Smooth muscle cell (in vitro differentiated cells): ENCODE data around the gene HLA-DQB2. TPM values are rescaled to one million over a fixed set of nuclear protein-coding genes. Genes with fewer than 3 reads are reported as not detected.

Experiments used
- DNase-seq: peaks from one replicate; lab custom pipeline; 2025; ENCODE audit not compliant: unreplicated experiment; lab: John Stamatoyannopoulos, UW
- H2AFZ ChIP-seq: fragments of 200-600 bp; sonication (generic); 2 replicates; pipeline ENCODE4 v1.6.0; 2016; ENCODE audit warnings: antibody characterized with exemption, low read depth, mild to moderate bottlenecking
- H3F3A ChIP-seq: fragments of 200-600 bp; sonication (generic); 2 replicates; pipeline ENCODE4 v1.6.0; 2017; ENCODE audit warnings: antibody characterized with exemption, low read depth
- H3K27ac ChIP-seq: fragments of 200-600 bp; sonication (generic); 2 replicates; pipeline ENCODE4 v1.5.1; 2016; ENCODE audit warnings: low read depth, mild to moderate bottlenecking
- H3K27me3 ChIP-seq: fragments of 200-600 bp; sonication (generic); 2 replicates; pipeline ENCODE4 v1.6.1; 2016; ENCODE audit warnings: low read depth, mild to moderate bottlenecking
- H3K36me3 ChIP-seq: fragments of 200-600 bp; sonication (generic); 2 replicates; pipeline ENCODE4 v1.5.1; 2016; ENCODE audit warnings: low read depth
- H3K4me1 ChIP-seq: fragments of 200-600 bp; sonication (generic); 2 replicates; pipeline ENCODE4 v1.5.1; 2016; ENCODE audit warnings: low read depth
- H3K4me2 ChIP-seq: fragments of 200-600 bp; sonication (generic); 2 replicates; pipeline ENCODE4 v1.6.0; 2016; ENCODE audit warnings: mild to moderate bottlenecking
- H3K4me3 ChIP-seq: fragments of 200-600 bp; sonication (generic); 2 replicates; pipeline ENCODE4 v1.5.1; 2016; ENCODE audit warnings: mild to moderate bottlenecking
- H3K79me2 ChIP-seq: fragments of 200-600 bp; sonication (generic); 2 replicates; pipeline ENCODE4 v1.6.0; 2016; ENCODE audit warnings: low read depth, mild to moderate bottlenecking
- H3K9ac ChIP-seq: fragments of 200-600 bp; sonication (generic); 2 replicates; pipeline ENCODE4 v1.6.0; 2016; ENCODE audit warnings: low read depth
- H3K9me3 ChIP-seq: fragments of 200-600 bp; sonication (generic); replicated peaks from 2 replicates; pipeline ENCODE4 v1.5.1; 2016; ENCODE audit warnings: low read depth
- H4K20me1 ChIP-seq: fragments of 200-600 bp; sonication (generic); 2 replicates; pipeline ENCODE4 v1.6.0; 2016; ENCODE audit warnings: low read depth
- CTCF ChIP-seq: fragments of 200-600 bp; sonication (generic); IDR thresholded peaks from 2 replicates; pipeline ENCODE4 v1.5.1; 2017; ENCODE audit warnings: borderline replicate concordance, mild to moderate bottlenecking, antibody characterized with exemption; ENCODE audit not compliant: insufficient read depth, poor library complexity, severe bottlenecking
- microRNA-seq: library from miRNA; unstranded; fragments of <30 nt; microRNA quantifications from one replicate; pipeline ENCODE4, GENCODE V29; 2016; ENCODE audit warnings: borderline number of aligned reads
- polyA plus RNA-seq: library from polyadenylated mRNA; unstranded; fragments of >200 nt; fragmentation: Nextera tagmentation; extraction: Ambion mirVana; gene quantifications from 2 replicates; pipeline ENCODE4 v1.2.1, GENCODE V29; 2016
- small RNA-seq: library from RNA; depleted of rRNA; stranded (forward); fragments of <200 nt; gene quantifications from one replicate; pipeline ENCODE3, GENCODE V24; 2014
- total RNA-seq: library from RNA; depleted of rRNA; stranded (reverse); fragments of >200 nt; gene quantifications from 2 replicates; pipeline ENCODE4 v1.2.3, GENCODE V29; 2014

HLA-DQB2 gene
- total and polyA plus RNA-seq, 2 experiments from 2014 or later: not detected

DNA sequence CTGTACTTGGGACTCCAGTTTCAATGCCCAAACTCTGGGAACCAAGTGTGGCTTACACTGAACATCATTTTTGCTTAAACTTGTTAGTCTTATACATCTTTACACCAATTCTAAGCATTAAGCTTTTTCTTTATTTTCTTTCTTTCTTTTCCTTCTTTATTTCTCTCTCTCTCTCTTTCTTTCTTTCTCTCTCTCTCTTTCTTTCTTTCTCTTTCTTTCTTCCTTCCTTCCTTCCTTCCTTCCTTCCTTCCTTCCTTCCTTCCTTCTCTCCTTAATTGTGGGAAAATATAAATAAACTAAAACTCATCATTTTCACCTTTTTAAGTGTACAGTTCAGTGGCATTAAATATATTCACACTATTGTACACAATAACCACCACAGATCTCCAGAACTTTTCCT, 53.7 kb downstream of the HLA-DQB2 start:
- Histone ChIP-seq H2AFZ (no peak overlapping the region), H3K27ac (no peak overlapping the region), H3K9ac (no peak overlapping the region), H3K79me2 (no peaks in the 10 kb centered on the region), H3K36me3 (no peaks in the 10 kb centered on the region), H3K4me3 (no peak overlapping the region), H3K4me1 (no peaks in the 10 kb centered on the region), H3K27me3 (no peaks in the 10 kb centered on the region), H3F3A (no peaks in the 10 kb centered on the region), H4K20me1 (no peaks in the 10 kb centered on the region), H3K9me3 (no peaks in the 10 kb centered on the region), H3K4me2 (no peak overlapping the region)
- no peak for TF ChIP-seq CTCF
- DNase-seq: no peak

Small RNAs within 50 kb of the gene (microRNA-seq; reads per million reads assigned to microRNA genes)
- not detected for gene MIR3135B

Small RNAs within 50 kb of the gene (small RNA-seq; reads per million reads assigned to genes)
- gene MIR3135B: not detected

Other genes with a start within 250 kb of the HLA-DQB2 start
- 7.8 and 10.4 TPM in 2 replicates for gene HLA-DRB5, start 233.2 kb downstream of the HLA-DQB2 start, total RNA-seq
- gene HLA-DRB5, start 233.2 kb downstream of the HLA-DQB2 start, polyA plus RNA-seq: 7.9 and 32.0 TPM in 2 replicates
- gene HLA-DRB1, start 173.7 kb downstream of the HLA-DQB2 start, total RNA-seq: 22.4 and 32.9 TPM in 2 replicates
- 28.5 and 82.4 TPM in 2 replicates for gene HLA-DRB1, start 173.7 kb downstream of the HLA-DQB2 start, polyA plus RNA-seq
- 1.0 TPM in 1 of 2 replicates, not detected in the other for gene HLA-DQA1, start 126.1 kb downstream of the HLA-DQB2 start, total RNA-seq
- not detected in 2 replicates for gene HLA-DQA1, start 126.1 kb downstream of the HLA-DQB2 start, polyA plus RNA-seq
- 6.5 and 6.6 TPM in 2 replicates for gene HLA-DQB1, start 96.9 kb downstream of the HLA-DQB2 start, total RNA-seq
- 8.7 and 28.0 TPM in 2 replicates for gene HLA-DQB1, start 96.9 kb downstream of the HLA-DQB2 start, polyA plus RNA-seq
- not detected in 2 replicates for gene HLA-DQA2, start 22.1 kb downstream of the HLA-DQB2 start, total RNA-seq
- gene HLA-DQA2, start 22.1 kb downstream of the HLA-DQB2 start, polyA plus RNA-seq: not detected in 2 replicates
- gene HLA-DOB, start 53.5 kb upstream of the HLA-DQB2 start, total RNA-seq: 0.09 and 1.4 TPM in 2 replicates
- gene HLA-DOB, start 53.5 kb upstream of the HLA-DQB2 start, polyA plus RNA-seq: not detected in 2 replicates
- gene TAP2, start 75.2 kb upstream of the HLA-DQB2 start, total RNA-seq: 5.3 and 6.1 TPM in 2 replicates
- 0.40 and 1.5 TPM in 2 replicates for gene TAP2, start 75.2 kb upstream of the HLA-DQB2 start, polyA plus RNA-seq
- gene PSMB8, start 80.5 kb upstream of the HLA-DQB2 start, total RNA-seq: 5.0 and 10.2 TPM in 2 replicates
- gene PSMB8, start 80.5 kb upstream of the HLA-DQB2 start, polyA plus RNA-seq: 16.7 and 22.2 TPM in 2 replicates
- 11.2 and 13.7 TPM in 2 replicates for gene TAP1, start 90.2 kb upstream of the HLA-DQB2 start, total RNA-seq
- gene TAP1, start 90.2 kb upstream of the HLA-DQB2 start, polyA plus RNA-seq: 18.4 and 22.4 TPM in 2 replicates
- gene PSMB9, start 90.7 kb upstream of the HLA-DQB2 start, total RNA-seq: 0.63 TPM in 1 of 2 replicates, not detected in the other
- 1.7 and 2.2 TPM in 2 replicates for gene PSMB9, start 90.7 kb upstream of the HLA-DQB2 start, polyA plus RNA-seq
- gene HLA-DMB, start 177.5 kb upstream of the HLA-DQB2 start, total RNA-seq: not detected in 2 replicates
- gene HLA-DMB, start 177.5 kb upstream of the HLA-DQB2 start, polyA plus RNA-seq: not detected in 2 replicates
- gene HLA-DMA, start 189.6 kb upstream of the HLA-DQB2 start, total RNA-seq: 0.90 and 3.1 TPM in 2 replicates
- gene HLA-DMA, start 189.6 kb upstream of the HLA-DQB2 start, polyA plus RNA-seq: 4.0 and 4.8 TPM in 2 replicates
- gene BRD2, start 205.1 kb upstream of the HLA-DQB2 start, total RNA-seq: 205 and 244 TPM in 2 replicates
- 162 and 197 TPM in 2 replicates for gene BRD2, start 205.1 kb upstream of the HLA-DQB2 start, polyA plus RNA-seq
- 0.09 TPM in 1 of 2 replicates, not detected in the other for gene HLA-DOA, start 246.1 kb upstream of the HLA-DQB2 start, total RNA-seq
- 0.26 TPM in 1 of 2 replicates, not detected in the other for gene HLA-DOA, start 246.1 kb upstream of the HLA-DQB2 start, polyA plus RNA-seq